Measurements from ENCODE around the gene RCOR3.
A peak's percentile ranks its signal among the peaks of the same experiment; 100 is the strongest.
"Not testable (repeated sequence)": the region's sequence is repeated elsewhere in the genome, so short reads cannot be mapped to it uniquely, and the experiment has no call there.

Gene RCOR3

DNA sequence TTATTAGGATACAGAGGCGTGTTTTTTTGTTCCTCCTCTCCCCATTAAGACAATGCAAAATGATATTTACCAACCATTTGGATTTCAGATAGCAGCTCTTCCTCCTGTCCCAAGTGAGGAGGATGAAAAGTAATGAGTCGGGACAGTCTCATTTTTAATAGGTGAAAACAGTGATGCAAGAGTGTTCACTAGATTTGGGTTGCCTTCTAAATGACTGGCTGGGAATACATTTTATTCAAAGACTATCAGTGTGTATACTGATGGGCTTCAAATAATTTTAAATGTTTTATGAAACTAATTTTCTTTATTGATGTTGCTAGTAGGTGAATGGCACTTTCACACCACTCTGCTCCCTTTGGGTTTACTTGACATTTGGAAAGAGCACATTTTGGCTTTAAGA, 2.1 kb downstream of the RCOR3 start:
- no peak for DNase-seq
- TF ChIP-seq, protein P1, sequence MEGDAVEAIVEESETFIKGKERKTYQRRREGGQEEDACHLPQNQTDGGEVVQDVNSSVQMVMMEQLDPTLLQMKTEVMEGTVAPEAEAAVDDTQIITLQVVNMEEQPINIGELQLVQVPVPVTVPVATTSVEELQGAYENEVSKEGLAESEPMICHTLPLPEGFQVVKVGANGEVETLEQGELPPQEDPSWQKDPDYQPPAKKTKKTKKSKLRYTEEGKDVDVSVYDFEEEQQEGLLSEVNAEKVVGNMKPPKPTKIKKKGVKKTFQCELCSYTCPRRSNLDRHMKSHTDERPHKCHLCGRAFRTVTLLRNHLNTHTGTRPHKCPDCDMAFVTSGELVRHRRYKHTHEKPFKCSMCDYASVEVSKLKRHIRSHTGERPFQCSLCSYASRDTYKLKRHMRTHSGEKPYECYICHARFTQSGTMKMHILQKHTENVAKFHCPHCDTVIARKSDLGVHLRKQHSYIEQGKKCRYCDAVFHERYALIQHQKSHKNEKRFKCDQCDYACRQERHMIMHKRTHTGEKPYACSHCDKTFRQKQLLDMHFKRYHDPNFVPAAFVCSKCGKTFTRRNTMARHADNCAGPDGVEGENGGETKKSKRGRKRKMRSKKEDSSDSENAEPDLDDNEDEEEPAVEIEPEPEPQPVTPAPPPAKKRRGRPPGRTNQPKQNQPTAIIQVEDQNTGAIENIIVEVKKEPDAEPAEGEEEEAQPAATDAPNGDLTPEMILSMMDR (IDR thresholded peaks at IDR 0.05; ENCODE audit: low read depth, low read length), result no peak
- Histone ChIP-seq H3K36me3 (peaks cover 12% of the 10 kb centered on the region), H3K9me3 (no peaks in the 10 kb centered on the region), H3K4me3 (ENCODE audit: low read depth, low read length) (peak overlapping the region; percentile 93), H3K4me1 (no peaks in the 10 kb centered on the region; the same call in 1 of the 2 replicates), H3K27me3 (no peaks in the 10 kb centered on the region)

DNA sequence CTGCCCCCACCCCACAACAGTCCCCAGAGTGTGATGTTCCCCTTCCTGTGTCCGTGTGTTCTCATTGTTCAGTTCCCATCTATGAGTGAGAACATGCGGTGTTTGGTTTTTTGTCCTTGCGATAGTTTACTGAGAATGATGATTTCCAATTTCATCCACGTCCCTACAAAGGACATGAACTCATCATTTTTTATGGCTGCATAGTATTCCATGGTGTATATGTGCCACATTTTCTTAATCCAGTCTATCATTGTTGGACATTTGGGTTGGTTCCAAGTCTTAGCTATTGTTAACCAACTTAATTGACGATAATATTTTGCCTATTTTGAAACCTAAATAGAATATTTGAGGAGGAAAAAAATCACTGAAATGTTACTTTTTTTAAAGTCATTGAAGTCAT, 3.9 kb downstream of the RCOR3 start:
- not testable (repeated sequence) for H3K27me3 ChIP-seq; H3K4me1 ChIP-seq; DNase-seq; H3K4me3 ChIP-seq (ENCODE audit: low read depth, low read length); H3K9me3 ChIP-seq
- peaks cover 25% of the 10 kb centered on the region for H3K36me3 ChIP-seq

DNA sequence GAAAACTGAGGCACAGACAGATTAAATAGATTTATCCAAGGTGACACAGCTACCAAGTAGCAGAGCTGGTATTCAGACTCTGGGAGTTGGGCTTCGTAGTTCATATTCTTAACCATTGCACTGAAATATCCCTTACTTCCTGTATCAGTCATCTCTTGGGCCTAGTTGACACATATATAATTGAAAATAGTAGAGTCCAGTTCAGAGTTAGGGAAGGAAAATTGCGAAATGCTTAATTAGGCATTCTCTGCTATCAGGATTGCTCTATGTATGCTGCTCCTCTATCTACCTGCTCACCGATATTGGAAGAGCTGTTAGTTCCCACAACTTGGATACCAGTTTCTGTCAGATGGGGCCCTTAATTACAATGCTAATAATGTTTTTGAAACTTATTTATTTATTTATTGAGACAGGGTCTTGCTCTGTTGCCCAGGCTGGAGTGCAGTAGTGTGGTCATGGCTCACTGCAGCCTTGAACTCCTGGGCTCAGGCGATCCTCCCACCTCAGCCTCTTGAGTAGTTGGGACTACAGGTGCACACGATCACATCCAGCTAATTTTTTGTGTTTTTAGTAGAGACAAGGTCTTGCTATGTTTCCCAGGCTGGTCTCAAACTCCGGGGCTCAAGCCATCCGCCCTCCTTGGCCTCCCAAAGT, 8.2 kb downstream of the RCOR3 start:
- TF ChIP-seq, protein P1 (IDR thresholded peaks at IDR 0.05; ENCODE audit: low read depth, low read length), result no peak
- H3K36me3 ChIP-seq, result peaks cover 34% of the 10 kb centered on the region

DNA sequence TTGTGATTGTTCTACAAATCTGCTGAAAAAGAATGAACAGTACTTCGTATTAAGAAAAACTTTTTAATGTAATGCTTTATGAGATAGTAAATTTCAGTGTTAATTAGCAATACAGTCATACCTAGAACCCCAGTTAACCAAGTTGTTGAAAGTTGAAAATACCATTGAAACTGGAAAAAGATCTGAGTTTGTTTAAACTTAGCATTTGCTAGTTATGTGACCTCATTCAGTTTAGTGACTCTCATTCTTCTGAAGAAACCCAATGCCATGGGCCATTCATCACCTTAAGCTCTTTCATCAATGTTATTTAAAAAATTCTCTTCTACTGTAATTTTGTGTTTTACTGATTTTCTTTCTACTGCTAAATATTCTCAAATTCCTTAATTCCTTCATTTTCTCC, 20.2 kb downstream of the RCOR3 start:
- no peaks in the 10 kb centered on the region for H3K27me3 ChIP-seq
- H3K4me1 ChIP-seq, result peaks cover 5% of the 10 kb centered on the region
- no peaks in the 10 kb centered on the region for H3K9me3 ChIP-seq
- TF ChIP-seq, protein P1 (IDR thresholded peaks at IDR 0.05; ENCODE audit: low read depth, low read length), result no peak
- peaks cover 58% of the 10 kb centered on the region for H3K36me3 ChIP-seq
- DNase-seq, result no peak
- H3K4me3 ChIP-seq (ENCODE audit: low read depth, low read length), result no peak overlapping the region

More for the DNA sequence above, 8.2 kb downstream of the RCOR3 start:
- Histone ChIP-seq H3K4me1 (no peaks in the 10 kb centered on the region; the same call in 1 of the 2 replicates), H3K27me3 (no peaks in the 10 kb centered on the region), H3K4me3 (ENCODE audit: low read depth, low read length) (no peak overlapping the region), H3K9me3 (no peaks in the 10 kb centered on the region)
- no peak for DNase-seq

DNA sequence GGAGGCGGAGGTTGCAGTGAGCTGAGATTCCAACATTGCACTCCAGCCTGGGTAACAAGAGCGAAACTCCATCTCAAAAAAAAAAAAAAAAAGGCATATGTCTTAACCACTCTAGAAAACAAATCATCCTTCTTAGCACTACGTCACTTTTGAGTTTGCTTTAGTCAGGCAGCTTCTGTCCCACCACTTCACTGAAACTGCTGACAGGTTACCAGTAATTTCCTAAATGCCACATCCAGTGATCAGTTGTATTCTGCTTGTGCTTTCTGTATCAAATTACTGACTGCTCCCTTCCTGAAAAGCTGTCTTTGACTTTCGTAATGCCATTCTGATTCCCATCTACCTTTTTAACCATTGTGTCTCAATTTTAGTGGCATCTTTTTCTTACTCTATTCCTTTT, 21.7 kb downstream of the RCOR3 start:
- Histone ChIP-seq H3K4me1 (peaks cover 5% of the 10 kb centered on the region), H3K9me3 (no peaks in the 10 kb centered on the region), H3K36me3 (peaks cover 61% of the 10 kb centered on the region), H3K4me3 (ENCODE audit: low read depth, low read length) (no peak overlapping the region), H3K27me3 (no peaks in the 10 kb centered on the region)
- DNase-seq, result no peak
- TF ChIP-seq, protein P1 (IDR thresholded peaks at IDR 0.05; ENCODE audit: low read depth, low read length), result no peak

DNA sequence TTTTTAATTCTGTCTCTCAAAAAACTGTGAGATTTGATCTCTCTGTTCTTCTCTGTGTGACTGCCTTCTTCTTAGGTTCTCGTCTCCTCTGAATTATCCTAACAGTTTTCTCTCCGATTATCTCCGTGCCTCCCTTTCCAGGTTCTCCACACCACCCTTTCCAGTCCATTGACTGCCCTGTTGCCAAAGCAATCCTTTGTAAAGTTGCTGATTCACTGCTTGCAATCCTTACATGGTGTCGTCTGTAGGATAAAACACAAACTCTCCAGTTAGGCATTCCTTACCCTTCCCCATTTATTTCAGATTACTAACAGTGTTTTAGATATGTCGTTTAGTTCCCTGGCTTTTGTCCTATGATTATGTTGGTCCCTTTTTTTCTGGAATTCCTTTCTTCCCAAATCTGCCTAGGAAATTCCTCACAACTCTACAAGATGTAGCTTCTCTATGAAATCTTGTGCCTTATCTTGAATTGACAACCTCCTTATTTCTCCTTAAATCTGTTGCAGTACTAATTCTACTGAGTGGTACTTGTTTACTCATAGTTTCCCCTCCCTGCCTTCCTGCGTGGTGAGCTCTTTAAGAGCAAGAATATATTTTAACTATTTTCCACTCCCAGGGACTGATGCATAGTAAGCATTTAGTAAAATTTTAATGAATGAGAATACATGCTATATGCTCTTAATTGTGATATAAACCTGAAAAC, 22.3 kb downstream of the RCOR3 start:
- no peak overlapping the region for H3K4me3 ChIP-seq (ENCODE audit: low read depth, low read length)
- peaks cover 56% of the 10 kb centered on the region for H3K36me3 ChIP-seq
- H3K4me1 ChIP-seq, result no peaks in the 10 kb centered on the region; the same call in 1 of the 2 replicates
- H3K9me3 ChIP-seq, result no peaks in the 10 kb centered on the region
- no peaks in the 10 kb centered on the region for H3K27me3 ChIP-seq
- TF ChIP-seq, protein P1 (IDR thresholded peaks at IDR 0.05; ENCODE audit: low read depth, low read length), result no peak
- no peak for DNase-seq

Measured in BE2C (cell line).